ENCODE data around the gene NCS1.

NCS1 gene

DNA sequence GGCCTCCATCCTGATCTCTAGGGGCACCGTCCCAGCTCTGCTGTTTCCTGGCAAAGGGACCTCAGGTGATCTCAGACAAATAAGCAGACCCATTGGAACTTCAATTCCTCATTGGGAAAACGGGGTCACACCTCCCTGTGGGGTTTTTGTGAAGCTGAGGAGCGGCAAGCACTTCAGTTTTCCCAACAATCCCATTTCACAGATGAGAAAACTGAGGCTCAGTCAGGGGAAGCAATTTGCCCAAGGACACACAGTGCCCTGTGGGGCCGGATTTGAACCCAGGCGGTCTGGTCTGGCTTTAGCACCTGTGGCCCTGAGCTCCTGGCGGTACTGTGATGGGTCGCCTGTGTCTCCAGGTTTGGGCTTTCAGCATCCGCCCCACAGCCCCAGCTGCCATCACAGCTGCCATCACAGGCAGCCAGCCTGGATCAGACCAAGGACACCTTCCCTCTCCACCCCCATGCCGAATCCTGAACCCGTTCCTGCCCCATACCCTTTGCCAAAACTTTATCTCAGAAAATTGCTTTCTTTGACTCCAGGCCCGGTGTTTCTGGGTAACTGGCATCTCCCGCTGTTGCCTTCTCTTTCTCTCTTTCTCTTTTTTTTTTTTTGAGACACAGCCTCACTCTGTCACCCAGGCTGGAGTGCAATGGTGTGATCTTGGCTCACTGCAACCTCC lies 26.4 kb downstream of the NCS1 start:
- no peak for DNase-seq (ENCODE audit: low read depth, low spot score)
- no peak overlapping the region for H3K4me3 ChIP-seq (ENCODE audit: low read depth, low read length)
- in situ Hi-C loops (cut with HindIII; ENCODE audit: low sequenced_read_pairs) = no loop called here
- TF ChIP-seq, protein P1, sequence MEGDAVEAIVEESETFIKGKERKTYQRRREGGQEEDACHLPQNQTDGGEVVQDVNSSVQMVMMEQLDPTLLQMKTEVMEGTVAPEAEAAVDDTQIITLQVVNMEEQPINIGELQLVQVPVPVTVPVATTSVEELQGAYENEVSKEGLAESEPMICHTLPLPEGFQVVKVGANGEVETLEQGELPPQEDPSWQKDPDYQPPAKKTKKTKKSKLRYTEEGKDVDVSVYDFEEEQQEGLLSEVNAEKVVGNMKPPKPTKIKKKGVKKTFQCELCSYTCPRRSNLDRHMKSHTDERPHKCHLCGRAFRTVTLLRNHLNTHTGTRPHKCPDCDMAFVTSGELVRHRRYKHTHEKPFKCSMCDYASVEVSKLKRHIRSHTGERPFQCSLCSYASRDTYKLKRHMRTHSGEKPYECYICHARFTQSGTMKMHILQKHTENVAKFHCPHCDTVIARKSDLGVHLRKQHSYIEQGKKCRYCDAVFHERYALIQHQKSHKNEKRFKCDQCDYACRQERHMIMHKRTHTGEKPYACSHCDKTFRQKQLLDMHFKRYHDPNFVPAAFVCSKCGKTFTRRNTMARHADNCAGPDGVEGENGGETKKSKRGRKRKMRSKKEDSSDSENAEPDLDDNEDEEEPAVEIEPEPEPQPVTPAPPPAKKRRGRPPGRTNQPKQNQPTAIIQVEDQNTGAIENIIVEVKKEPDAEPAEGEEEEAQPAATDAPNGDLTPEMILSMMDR (IDR thresholded peaks at IDR 0.05; ENCODE audit: low read depth, low read length) = no peak

DNA sequence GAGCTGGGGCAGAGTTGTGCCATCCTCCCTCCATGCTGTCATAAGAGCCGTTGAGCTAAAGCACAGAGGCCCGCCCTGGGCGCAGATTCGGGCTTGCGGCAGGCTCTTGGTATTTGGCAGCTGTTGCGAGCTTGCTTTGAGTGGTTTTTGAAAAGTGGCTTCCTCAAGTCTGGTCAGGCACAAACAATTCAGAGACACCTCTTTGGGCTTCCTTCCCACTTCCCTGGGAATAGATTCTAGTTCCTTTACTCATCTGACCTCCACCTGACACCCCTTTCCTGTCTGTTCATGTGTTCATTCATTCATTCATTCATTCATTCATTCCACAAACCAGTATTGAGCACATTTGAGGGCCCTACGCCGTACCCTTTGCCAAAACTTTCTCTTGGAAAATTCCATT lies 27.4 kb downstream of the NCS1 start:
- peak; percentile 82 for DNase-seq (ENCODE audit: low read depth, low spot score)
- in situ Hi-C loops (cut with HindIII; ENCODE audit: low sequenced_read_pairs) = no loop called here
- TF ChIP-seq, protein P1 (IDR thresholded peaks at IDR 0.05; ENCODE audit: low read depth, low read length) = no peak
- no peak overlapping the region for H3K4me3 ChIP-seq (ENCODE audit: low read depth, low read length)

DNA sequence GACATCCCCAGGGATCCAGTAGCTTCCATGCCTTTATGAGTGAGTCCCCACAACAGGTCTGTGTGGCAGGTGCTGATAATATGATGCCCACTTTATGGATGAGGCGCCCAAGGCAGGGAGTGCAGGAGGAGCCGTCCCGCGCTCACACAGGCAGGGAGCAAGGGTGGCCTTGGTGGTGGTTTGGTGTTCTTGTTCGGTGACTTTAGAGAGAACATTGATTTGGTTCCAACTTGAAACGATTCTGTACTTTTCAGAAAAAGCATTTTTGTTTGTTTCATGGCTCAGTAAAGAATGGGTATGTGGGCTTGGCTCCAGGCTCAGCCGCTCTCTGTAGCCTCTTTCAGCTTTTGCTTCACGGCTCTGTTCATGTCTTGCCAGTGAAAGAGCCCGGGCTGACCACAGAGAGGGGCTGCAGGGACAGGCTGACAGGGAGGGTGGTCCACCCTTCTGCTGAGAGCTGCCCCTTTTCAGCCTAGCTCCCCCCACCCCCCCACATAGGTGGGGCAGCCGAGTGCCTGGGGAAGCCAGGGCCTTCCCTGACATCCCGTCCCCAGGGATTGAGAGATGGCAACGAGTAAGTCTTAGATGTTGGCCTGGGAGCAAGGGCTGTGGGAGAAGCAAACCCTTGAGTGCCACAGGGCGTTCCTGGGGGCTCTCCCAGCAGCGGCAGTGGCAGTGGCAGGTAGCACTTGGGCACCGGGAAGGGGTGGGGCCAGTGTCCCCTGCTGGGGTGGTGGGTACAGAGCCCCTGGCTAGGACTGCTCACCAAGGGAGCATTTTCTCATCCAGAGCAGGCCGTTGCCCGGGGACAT lies 28.0 kb downstream of the NCS1 start:
- H3K4me3 ChIP-seq (ENCODE audit: low read depth, low read length) = no peak overlapping the region
- in situ Hi-C loops (cut with HindIII; ENCODE audit: low sequenced_read_pairs) = no loop called here
- peak; percentile 47 for DNase-seq (ENCODE audit: low read depth, low spot score)
- TF ChIP-seq, protein P1 (IDR thresholded peaks at IDR 0.05; ENCODE audit: low read depth, low read length) = no peak

DNA sequence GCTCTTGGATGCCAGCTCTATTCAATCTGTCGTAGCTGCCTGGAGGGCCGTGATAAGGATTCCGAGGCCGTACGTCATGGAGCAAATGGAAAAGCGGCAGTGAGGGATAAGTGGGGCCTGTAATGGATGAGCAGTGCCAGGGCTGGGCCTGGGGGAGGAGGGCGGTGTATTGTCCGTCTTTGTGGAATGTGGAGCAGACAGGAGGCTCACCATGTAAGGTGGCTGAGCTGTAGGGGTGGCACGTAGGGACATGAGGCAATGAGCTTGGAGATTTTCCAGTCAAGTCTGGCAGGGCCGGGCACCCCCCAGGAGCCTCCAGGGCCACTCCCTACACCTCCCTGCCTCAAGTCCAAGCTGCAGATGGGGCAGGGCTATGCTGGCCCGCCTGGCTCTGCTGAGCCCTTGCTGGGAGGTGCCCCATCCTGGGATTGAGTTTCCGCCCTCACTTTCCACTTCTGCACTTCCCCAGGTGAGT lies 29.2 kb downstream of the NCS1 start:
- no peak overlapping the region for H3K4me3 ChIP-seq (ENCODE audit: low read depth, low read length)
- TF ChIP-seq, protein P1 (IDR thresholded peaks at IDR 0.05; ENCODE audit: low read depth, low read length) = no peak
- in situ Hi-C loops (cut with HindIII; ENCODE audit: low sequenced_read_pairs) = no loop called here

DNA sequence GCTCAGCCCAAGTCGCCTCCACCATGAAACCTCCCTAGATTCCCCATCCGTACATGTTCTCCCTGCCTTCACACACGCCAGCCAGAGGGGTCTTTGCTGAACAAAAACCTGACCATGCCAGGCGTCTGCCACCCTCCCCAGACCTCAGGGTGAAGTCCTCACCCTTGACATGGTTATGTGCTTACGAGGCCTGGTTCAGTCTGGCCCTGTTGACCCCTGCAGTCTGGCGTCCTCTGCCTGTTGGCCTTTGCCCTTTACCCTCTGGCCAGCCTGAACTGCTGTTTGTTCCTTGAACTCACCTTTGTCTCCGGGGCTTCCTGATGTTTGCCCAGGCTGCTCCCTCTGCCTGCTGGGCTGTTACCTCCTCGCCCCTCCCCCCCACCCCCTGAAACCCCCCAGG lies 29.8 kb downstream of the NCS1 start:
- no peak for DNase-seq (ENCODE audit: low read depth, low spot score)
- TF ChIP-seq, protein P1 (IDR thresholded peaks at IDR 0.05; ENCODE audit: low read depth, low read length) = no peak
- H3K4me3 ChIP-seq (ENCODE audit: low read depth, low read length) = no peak overlapping the region
- in situ Hi-C loops (cut with HindIII; ENCODE audit: low sequenced_read_pairs) = no loop called here

More for the DNA sequence above, 29.2 kb downstream of the NCS1 start:
- no peak for DNase-seq (ENCODE audit: low read depth, low spot score)

DNA sequence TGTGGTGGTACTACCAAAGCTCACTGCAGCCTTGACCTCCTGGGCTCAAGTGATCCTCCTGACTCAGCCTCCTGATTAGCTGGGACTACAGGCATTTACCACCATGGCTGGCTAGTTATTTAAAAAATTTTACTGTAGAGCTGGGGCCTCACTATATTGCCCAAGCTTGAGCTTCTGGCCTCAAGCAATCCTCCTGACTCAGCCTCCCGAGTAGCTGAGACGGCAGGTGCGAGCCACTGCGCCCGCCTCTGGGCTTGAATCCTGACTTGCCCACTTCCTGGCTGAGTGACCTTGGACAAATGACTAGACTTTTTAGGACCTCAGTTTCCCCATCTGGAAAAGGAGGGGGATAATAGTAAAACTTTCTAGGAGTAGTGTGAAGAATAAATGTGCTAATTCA lies 32.1 kb downstream of the NCS1 start:
- TF ChIP-seq, protein P1 (IDR thresholded peaks at IDR 0.05; ENCODE audit: low read depth, low read length) = no peak
- H3K4me3 ChIP-seq (ENCODE audit: low read depth, low read length) = no peak overlapping the region
- no peak for DNase-seq (ENCODE audit: low read depth, low spot score)
- in situ Hi-C loops (cut with HindIII; ENCODE audit: low sequenced_read_pairs) = no loop called here

Data from astrocyte of the spinal cord (primary cell).